Neural cell (in vitro differentiated cells): ENCODE data around the gene MTR.

ENCODE experiments used
- CTCF ChIP-seq: fragments of 450-650 bp; IDR thresholded peaks from 2 replicates; pipeline ENCODE4 v1.5.1; 2014; ENCODE audit warnings: antibody characterized with exemption, mild to moderate bottlenecking, moderate library complexity; ENCODE audit not compliant: poor library complexity, severe bottlenecking
- MXI1 ChIP-seq: fragments of 450-650 bp; conservative IDR thresholded peaks from 2 replicates; pipeline ENCODE4 v1.6.1; 2014; ENCODE audit warnings: antibody characterized with exemption, mild to moderate bottlenecking; ENCODE audit not compliant: poor library complexity, severe bottlenecking
- POLR2AphosphoS5 ChIP-seq: IDR thresholded peaks from 2 replicates; pipeline ENCODE4 v1.6.1; 2012
- REST ChIP-seq: IDR thresholded peaks from 2 replicates; pipeline ENCODE4 v1.6.1; 2012; ENCODE audit warnings: borderline replicate concordance
- SMC3 ChIP-seq: fragments of 450-650 bp; conservative IDR thresholded peaks from 2 replicates; pipeline ENCODE4 v1.6.1; 2014; ENCODE audit warnings: antibody characterized with exemption, mild to moderate bottlenecking, moderate library complexity; ENCODE audit not compliant: poor library complexity

- TF ChIP-seq CTCF (peak; percentile 58), REST (no peak), SMC3 (peak; percentile 47), POLR2AphosphoS5 (no peak), MXI1 (no peak)
These were observed 73.8 kb downstream of the MTR start for GRCh38 chr1:236868625-236869467.
